Kidney capillary endothelial cell (primary cell): ENCODE measurements around the gene KRT12.
A peak's percentile ranks its signal among the peaks of the same experiment; 100 is the strongest.
"Not testable (repeated sequence)": the region's sequence is repeated elsewhere in the genome, so short reads cannot be mapped to it uniquely, and the experiment has no call there.

Experiments used
- DNase-seq: peaks from one replicate; pipeline ENCODE4 v3.0.0-alpha.2; 2018; ENCODE audit warnings: low spot score

Gene KRT12

DNA sequence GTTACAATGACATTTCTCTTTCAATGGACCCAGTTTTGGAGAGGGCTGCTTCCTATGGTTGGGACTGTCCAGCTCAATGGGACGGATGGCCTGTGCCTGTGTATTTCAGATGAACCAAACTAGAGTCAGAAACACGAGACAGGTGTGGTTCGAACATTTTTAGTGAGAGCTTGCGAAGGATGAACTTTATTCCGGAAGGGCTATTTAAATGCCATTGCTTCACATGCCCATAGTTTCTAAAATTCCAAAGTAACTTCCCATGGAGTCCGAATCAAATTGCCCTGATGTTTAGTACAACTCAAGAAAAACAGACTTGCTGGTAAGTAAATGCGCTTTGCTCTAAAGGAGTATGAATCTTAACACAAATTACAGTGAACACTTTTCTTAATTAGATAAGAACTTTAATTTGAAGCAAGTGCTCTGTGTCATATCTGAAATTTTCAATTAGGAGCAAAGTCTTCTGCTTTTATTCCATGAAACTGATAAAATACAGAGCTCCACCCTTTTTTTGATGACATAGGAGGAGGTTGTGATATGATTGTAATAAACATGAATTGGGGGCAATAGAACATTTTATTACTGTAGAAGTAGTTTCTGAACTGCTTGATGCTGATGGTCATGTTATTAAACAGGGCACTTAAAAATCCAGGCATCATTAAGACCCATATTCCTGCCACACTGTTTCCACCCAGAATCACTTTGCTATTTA, 16.8 kb upstream of the KRT12 start:
- DNase-seq, result no peak

DNA sequence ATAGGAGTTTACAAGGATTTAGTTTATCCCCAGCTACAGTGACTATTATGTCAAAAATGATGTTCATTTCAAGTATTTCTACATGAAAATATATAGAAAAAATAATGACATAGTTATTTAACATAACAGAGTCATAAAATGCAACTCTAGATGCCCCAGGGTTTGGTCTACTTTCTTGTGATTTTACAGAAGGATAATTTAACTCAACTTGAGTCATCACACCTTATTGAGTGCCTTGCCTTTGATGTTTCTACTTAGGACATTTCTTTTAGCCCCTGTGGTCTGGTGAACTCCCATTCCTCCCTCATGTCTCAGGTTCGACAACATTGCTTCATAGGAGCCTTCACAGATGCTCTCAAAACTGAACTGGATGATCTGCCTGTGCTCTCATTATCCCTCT, 16.0 kb upstream of the KRT12 start:
- no peak for DNase-seq

DNA sequence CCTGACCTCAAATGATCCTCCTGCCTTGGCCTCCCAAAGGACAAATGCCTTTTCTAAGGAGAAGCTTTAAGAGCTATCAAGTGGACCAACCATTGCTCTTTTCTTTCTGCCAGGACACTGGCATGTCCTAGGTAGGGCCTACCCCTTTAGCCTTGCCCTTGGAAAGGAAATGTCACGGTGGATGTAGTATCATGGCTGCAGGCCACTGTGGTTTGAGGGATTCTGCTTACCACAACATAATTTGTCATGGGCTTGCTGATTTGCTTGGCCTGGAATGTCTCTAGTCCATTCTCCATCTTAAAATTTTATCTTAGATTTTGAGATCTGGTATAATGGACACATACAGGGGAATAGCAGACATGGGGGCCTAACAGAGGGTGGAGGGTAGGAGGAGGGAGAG, 12.0 kb upstream of the KRT12 start:
- DNase-seq, result no peak

DNA sequence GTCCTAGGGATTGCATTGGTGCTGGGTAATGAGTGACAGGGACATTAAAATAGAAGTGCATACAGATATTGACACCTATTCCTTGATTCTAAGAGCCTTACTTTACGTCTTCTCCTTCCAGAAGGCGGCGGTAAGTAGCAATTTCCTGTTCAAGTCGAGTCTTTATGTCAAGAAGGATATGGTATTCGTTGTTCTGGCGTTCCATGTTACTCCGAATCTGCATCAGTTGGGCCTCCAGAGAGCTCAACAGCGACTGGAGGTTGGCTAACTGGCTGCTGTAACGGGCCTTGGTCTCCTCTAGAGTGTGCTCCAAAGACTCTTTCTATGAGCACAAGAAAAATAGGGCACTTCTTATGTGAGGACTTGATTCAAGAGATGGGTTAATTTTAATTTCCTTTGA, 11.0 kb upstream of the KRT12 start:
- DNase-seq, result no peak

DNA sequence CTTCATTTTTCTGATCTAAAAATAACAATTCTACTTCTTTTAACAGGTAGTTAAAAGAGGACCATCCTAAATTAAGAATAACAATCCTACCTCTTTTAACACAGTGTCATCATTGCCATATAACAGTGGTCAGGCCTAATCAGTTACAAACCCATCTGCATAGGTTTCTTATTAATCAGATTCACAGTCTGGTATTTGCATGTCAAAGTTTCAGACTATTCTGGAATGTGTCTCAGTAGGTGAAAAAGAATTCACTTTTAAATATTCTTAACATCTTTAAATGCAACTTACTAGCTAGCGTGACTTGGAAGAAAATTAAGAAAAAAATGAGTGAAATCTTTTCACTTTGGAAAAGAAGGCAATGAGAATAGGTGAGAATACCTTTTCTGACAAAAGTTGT, 6.8 kb upstream of the KRT12 start:
- no peak for DNase-seq

DNA sequence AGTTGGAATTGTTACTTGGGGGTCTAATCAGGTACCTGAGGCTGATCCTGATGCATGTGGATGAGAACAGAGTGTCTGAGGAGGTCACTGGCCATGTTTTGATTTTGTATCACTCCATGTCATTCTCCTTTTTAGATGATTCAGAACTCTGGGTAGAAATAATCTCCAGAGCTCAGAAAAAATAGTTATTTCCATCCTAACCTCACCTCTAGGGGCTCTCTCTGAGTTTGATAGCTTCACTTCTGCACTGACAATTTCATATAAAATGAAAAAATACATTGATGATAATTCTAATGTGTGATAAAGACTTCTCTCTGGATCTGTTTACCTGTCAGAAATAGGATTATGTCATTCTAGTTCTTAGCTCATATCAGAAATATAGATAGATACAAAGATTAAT, 6.2 kb upstream of the KRT12 start:
- DNase-seq, result no peak

DNA sequence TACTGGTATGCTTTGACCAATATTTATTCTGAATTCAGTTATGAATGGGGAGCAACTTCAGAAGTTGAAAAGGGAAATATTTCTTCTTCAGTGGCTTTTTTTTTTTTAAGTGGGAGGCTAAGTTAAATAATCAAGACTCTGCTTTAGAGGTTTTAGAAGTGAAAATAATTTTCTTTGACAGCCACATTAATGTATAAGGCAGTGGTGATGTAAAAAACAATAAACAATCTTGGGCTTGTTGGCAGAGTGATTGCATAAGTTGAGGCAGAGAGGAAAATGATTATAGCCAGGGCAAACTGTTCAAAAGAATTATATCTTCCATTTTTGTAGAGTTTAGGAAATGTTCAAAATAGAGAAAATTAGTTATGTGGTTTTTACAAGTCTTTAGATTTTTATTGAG, 5.4 kb upstream of the KRT12 start:
- DNase-seq, result no peak

DNA sequence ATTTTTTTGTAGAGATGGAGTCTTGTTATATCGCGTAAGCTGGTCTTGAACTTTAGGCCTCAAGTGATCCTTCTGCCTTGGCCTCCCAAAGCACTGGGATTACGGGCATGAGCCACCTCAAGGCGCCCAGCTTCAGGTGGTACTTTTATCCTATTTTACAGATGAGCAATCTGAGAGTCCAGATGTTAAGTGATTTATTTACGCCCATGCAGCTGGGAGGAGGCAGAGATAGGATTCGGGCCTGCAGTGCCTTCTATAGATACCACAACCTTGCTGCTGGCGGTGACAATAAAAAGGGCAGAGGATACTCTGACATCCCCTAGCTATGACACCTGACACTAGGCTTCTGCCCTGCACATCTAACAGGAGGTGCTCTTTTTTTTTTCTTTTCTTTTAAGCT, 4.3 kb upstream of the KRT12 start:
- DNase-seq, result no peak

DNA sequence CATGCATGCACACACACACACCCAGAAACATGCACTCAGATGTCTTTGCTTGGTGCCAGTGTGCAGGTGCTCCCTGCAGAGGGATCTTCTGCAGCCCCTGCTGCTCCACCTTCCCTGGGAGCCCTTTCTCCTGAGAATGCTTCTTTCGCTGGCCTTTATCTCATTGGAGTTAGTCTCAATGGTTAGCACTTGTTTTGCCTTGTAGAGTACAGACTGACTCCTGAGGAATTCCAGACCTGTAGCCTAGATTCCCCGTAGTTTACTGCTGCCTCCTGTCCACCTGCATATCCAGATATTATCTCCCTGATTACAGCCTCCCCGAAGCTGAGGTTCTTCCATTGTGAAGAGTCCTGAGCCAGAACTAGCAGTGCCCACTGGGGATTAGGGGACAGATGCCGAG, 3.1 kb upstream of the KRT12 start:
- no peak for DNase-seq

DNA sequence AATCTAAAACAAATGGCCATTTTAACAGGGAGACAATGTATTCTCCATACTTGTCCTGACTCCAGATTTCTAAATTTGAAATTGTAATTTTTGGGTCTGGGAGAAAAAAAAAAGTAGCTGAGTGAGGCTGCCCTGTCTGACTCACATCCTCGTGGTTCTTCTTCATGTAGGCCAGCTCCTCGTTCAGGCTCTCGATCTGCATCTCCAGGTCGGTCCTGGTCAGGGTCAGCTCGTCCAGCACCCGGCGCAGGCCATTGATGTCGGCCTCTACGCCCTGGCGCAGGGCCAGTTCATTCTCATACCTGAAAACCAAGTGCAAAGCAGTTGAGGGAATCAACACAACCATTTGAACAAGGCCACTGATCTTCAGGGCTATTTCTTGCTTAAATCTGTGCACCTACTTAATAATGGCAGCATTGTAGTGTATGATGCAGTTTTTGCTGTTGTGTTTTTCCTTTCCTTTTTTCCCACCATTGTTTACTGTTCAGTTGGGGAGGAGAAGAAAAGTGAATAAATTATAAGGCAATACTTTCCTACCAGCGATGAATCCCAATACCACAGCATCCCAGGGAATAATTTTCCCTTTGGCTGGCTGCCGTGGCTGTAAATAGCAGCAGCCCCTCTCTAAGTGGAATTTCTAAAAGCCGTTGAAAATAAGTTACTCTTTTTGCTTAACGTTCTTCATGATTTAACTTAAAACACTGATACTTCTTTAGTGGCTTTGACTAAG, 2.2 kb downstream of the KRT12 start:
- no peak for DNase-seq

DNA sequence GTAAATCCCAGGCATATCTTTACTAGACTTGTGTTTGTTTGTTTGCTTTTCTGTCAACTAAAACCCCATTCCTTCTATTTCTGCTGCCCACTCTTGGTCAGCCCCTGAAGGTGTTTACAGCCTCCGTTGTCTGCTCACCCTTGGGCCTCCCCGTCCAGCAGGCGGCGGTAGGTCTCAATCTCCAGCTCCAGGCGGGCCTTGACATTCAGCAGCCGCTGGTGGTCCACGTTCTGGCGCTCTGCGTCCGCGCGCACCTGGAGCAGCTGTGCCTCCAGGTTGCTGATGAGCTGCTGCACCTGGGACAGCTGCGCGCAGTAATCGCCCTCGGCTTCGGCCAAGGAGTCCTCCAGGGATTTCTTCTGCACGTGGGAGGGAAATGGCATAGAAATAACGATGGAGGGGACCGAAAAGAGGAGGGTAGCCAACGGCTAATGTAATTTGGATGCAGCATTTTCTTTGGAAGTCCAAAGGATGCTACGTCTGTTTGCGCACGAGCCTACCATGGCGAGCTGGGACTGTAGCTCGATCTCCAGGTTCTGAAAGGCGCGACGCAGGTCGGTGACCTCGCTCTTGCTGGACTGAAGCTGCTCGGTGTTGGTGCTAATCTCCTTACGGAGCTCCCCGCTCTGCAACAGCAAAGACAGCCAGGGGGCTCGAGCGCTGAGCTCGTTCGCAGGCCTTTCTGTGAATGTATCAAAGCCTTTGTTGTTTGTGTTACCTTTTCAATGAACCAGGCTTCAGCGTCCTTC, 3.9 kb downstream of the KRT12 start:
- no peak for DNase-seq

DNA sequence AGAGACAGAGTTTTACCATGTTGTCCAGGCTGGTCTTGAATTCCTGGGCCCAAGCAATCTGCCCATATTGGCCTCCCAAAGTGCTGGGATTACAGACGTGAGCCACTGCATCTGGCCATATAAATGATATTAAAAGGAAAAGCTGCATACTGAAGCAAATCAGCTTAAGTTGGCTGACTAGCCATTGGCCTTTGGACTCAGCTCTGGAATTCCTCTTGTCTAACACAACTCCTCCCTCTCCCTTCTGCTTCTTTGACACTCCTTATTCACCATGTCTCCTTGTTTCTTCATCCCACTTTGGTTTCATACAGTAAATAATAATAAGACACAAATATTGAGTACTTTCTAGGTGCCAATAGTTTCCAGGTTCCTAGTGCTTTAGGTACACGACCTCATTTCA, 7.5 kb downstream of the KRT12 start:
- no peak for DNase-seq

DNA sequence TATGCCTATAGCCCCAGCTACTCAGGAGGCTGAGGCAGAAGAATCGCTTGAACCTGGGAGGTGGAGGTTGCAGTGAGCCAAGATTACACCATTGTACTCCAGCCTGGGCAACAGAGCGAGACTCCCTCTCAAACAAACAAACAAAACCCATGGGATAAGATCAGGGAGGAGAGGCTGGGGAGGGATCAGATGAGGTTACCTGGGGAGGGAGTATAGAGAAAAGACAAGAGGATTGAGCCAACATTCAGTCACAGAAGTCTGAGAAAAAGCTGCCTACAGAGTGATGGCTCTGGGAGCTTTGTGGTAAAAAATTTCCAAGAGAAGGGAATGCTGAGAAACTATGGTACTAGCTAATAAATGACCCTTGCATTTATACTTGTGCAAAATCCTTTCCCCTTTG, 8.4 kb downstream of the KRT12 start:
- not testable (repeated sequence) for DNase-seq

DNA sequence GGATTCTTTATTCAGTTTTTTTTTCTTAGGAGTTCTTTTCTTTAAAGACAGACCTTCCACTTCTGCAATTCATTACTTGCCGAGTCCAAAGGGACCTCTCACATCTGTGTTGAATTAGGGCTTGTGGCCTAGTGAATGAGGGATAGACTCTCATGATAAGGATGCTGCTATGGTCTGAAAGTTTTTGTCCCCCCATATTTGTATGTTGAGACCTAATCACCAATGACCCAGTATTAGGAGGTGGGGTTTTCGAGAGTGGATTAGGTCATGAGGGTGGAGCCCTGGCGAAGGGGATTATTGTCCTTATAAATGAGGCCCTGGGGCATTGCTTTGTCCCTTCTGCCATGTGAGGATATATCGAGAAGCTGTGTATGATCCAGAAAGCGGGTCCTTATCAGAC, 9.5 kb downstream of the KRT12 start:
- no peak for DNase-seq

DNA sequence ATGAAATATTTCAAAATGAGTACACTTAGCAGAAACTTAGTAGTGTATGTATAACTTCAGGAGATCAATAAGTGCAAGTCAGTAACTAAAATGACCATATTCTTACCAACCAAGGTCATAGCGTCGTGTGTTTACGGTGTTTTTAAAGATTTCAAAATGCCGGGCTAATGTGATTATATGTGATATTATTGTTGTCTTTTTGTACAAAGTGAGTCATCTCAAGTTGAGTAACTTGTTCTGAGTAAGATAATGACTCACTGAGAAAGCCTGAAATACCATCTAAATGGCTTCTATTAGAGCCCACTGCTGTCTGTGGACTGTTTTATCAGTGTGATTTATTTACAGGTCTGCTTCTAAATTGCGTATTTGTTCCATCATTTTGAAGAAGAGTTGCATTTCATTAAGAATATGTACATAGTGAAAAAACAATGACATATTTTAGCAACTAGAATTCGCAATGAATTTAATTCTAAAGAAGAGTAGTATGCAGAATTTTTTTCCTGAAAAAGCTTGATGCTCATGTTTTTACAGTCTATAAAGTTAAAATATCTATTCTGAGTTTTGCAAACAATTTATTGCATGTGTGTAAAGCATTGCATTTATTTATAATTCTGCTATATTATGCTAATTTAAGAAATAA, 12.7 kb downstream of the KRT12 start:
- DNase-seq, result peak; percentile 77

DNA sequence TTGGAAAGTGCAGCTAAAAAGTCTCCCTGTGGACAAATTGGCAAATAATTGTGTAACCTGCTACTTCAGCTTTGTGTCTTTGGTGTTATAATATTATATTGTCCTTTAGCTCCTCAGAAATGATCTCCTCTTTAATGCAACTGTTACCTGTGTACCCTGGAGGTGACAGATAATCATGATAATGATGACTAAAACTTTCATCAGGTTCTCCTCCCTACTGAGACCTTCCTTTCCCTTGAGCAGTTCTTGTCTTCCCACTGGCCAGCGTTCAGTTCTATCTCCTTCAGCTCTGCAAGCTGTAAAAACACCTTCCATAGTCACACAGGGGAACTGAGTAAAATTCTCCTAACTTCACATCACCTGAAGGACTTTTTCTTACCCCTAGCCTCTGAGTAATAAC, 14.7 kb downstream of the KRT12 start:
- DNase-seq, result no peak

DNA sequence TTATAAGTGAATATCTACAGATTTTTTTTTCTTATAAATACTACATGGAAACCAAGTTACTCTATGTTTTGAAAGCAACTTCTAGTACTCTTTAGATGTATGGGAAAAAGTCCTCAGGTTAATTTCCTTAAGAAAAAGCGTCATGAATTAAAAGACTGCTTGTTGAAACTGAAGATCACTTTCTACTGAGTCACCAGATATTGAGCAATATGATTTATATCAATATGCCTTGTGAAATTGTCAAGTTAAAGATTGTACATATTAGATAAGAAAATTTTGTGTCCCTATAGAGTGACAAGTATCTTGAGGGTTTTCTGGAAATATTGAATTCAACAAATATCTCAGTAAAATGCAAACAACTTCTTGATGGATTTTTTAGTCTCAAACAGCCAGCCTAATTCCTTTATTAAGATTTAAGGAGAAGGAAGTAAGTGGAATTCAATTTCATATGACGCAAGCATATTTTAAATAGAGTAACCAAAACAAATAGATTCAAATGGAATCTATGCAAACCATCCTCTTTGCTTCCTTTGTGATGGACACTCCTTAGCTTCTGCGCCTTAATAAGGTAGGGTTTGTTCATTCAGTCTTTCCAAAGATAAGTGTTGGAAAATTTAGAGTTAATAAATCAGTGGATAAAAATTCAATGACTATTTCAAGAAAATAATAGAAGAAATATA, 16.6 kb downstream of the KRT12 start:
- no peak for DNase-seq

DNA sequence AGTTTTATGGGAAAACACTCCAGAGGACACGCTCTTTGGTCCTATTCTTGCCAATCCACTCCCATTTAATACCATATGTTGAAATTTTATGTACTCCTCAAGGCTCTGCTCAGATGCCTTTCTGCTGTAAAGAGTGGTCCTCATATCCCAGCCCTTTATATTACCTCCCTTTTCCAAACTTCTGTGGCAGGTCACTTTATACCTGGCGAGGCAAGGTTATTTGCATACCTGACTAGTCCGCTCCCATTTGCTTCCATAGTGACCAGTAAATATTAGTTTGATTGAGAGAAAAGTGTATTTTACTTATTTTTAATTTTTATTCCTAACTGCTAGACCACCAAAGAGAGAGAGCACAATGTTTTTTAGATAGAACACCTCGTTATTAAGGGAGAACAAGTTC, 17.3 kb downstream of the KRT12 start:
- no peak for DNase-seq

DNA sequence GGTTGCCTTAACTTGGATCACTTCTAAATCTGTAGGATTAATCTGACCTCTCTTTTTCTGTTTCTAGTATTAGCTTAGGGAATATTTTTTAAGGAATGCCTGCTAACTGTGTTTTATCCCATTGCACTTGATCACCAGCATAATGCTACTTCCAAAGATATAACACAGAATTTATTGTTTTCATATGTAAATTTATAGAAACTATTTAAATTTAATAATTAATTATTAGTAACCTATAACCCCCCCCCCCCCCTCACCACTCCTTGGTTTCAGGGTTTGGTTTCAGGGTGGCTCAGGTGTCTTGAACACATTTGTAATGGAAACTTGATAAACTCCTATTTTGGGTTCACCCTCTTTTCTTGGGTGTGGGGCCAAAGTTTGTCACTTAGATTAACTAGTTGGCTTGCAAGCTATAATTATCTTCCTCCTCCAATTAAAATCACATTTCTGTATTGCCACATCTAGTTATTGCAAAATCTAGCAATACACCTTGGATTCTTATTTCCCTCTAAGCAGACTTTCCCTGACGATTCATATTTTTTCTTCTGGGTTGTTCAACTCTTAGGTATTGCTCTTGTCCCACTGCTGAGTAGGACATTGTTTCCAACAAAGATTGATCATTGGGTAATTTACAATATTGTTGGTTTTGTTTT, 18.3 kb downstream of the KRT12 start:
- no peak for DNase-seq

DNA sequence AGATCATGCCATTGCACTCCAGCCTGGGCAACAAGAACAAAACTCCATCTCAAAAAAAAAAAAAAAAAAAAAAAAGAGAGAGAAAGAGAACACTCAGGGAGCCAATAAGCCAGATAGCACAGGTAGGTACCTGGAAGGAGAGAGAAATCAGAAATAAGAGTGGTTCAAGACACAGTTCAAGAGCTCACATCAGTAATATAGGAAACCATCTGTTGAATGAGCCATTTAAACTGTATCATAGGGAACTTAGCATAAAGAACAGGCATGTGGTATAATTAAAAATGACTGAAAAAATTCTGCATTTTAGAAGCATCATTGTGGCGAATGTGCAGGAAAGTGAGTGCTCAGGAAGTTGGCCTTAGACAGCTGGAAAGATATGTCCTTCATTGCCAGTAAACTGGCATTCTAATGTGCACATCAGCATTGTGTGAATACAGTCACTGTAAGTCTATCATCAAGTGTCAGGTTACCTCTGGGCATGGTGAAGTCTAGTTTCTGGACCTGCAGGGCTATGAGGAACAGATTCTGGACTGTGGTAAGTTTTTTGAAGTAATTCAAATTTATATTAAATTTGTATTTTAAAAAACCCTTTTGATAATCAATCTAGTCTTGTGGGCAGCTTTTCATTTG, 20.4 kb downstream of the KRT12 start:
- no peak for DNase-seq

DNA sequence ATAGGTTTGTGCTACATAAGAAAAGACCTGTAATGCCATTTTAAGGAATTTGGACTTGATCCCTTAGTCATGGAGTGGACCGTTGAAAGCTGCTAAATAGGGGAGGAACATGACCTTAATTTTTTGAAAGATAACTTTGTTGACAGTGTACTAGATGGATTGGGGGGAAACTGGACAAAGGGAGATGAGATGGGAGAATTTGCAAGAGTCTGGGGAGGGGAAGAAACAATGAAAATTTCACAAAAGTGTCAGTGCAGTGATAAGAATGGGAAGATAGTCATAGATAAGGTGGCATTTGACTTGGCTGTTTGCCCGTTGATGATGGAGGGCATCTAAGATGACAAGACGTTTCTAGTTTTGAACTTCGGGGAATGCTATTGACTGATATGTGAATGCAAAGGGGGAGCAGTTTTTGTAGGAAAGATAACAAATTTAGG, 22.3 kb downstream of the KRT12 start:
- DNase-seq, result no peak
